Measurements from ENCODE around the gene PRDM11.

Gene PRDM11

GRCh38 chr11:45280449-45280848, 134.0 kb downstream of the PRDM11 start:
- Histone ChIP-seq H3K9ac (no peak overlapping the region), H3K27ac (no peak overlapping the region), H3K9me3 (ENCODE audit: control insufficient read depth, low read length) (no peaks in the 10 kb centered on the region), H3K79me2 (no peaks in the 10 kb centered on the region), H3K4me3 (ENCODE audit: low read depth, low read length) (no peak overlapping the region), H3K36me3 (ENCODE audit: control insufficient read depth, insufficient read depth, low read length) (no peaks in the 10 kb centered on the region), H3K4me2 (ENCODE audit: low read length) (no peak overlapping the region), H2AFZ (no peak overlapping the region), H3K27me3 (ENCODE audit: control insufficient read depth, insufficient read depth, low read length) (no peaks in the 10 kb centered on the region), H3K4me1 (no peaks in the 10 kb centered on the region)
- TF ChIP-seq, protein P1, sequence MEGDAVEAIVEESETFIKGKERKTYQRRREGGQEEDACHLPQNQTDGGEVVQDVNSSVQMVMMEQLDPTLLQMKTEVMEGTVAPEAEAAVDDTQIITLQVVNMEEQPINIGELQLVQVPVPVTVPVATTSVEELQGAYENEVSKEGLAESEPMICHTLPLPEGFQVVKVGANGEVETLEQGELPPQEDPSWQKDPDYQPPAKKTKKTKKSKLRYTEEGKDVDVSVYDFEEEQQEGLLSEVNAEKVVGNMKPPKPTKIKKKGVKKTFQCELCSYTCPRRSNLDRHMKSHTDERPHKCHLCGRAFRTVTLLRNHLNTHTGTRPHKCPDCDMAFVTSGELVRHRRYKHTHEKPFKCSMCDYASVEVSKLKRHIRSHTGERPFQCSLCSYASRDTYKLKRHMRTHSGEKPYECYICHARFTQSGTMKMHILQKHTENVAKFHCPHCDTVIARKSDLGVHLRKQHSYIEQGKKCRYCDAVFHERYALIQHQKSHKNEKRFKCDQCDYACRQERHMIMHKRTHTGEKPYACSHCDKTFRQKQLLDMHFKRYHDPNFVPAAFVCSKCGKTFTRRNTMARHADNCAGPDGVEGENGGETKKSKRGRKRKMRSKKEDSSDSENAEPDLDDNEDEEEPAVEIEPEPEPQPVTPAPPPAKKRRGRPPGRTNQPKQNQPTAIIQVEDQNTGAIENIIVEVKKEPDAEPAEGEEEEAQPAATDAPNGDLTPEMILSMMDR (IDR thresholded peaks at IDR 0.05) = no peak

DNA sequence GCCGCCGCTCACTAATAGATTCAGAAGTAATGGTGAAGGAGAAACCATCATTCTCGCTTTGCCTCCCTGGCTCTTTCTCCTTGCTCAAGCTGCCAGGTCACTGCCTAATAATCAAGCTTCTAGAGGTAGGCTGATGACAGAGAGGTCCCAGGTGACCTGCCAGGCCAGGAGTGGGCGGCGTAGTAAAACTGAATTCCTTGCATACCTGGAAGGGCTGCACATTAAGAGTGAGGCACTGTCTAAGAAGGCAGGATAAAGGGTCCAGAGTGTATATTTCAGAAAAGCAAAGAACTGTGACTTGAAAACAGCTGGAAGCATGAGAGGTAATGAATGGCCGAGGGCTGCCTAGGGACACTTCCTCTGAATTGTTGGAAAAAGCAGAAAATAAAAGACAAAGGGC, 135.6 kb downstream of the PRDM11 start:
- Histone ChIP-seq H3K4me3 (ENCODE audit: low read depth, low read length) (no peak overlapping the region), H3K4me2 (ENCODE audit: low read length) (no peak overlapping the region), H2AFZ (no peak overlapping the region), H3K36me3 (ENCODE audit: control insufficient read depth, insufficient read depth, low read length) (no peaks in the 10 kb centered on the region), H3K9ac (no peak overlapping the region), H3K27me3 (ENCODE audit: control insufficient read depth, insufficient read depth, low read length) (no peaks in the 10 kb centered on the region), H3K79me2 (no peaks in the 10 kb centered on the region), H3K9me3 (ENCODE audit: control insufficient read depth, low read length) (no peaks in the 10 kb centered on the region), H3K4me1 (no peaks in the 10 kb centered on the region), H3K27ac (no peak overlapping the region)
- TF ChIP-seq, protein P1 (IDR thresholded peaks at IDR 0.05) = no peak

All from parathyroid adenoma (tissue), 2 donors.